ENCODE results near the gene LYVE1. TPM values are rescaled to one million over a fixed set of nuclear protein-coding genes. Genes with fewer than 3 reads are reported as not detected.

The LYVE1 gene
- total and polyA plus RNA-seq, 2 donors from 2014 or later = 10.0 to 101 TPM

DNA sequence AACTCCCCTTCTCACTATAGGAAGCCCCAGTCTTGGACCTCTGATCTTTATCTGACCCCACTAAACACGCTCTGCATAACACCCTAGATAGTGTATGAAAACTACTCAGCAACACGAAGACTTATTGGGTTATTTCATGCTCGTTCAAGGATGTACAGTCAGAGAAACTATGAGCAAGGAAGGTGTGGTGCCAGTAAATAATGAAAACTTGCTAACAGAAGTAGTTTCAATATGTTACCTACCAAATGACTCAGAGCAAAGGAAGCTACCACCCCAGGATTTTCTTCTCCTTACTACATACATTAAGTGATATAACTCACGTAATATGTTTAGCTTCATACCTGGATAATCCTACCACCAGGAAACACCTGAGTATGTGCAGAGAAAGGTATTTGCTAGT lies 25.9 kb upstream of the LYVE1 start:
- no peak for FAIRE-seq
- TF ChIP-seq CTCF (IDR thresholded peaks at IDR 0.05; ENCODE audit: borderline replicate concordance, extremely low read depth, insufficient read depth) = no peak
- Histone ChIP-seq H3K9ac (ENCODE audit: low read length in 3 of 3) (no peak overlapping the region), H3K27ac (ENCODE audit: low read depth in 2 of 2, low read length in 2 of 2) (no peak overlapping the region), H3K27me3 (ENCODE audit: control insufficient read depth, insufficient read depth, low read length) (no peaks in the 10 kb centered on the region), H3K9me3 (ENCODE audit: control insufficient read depth in 2 of 3, insufficient read depth in 1 of 3, low read length in 3 of 3) (no peaks in the 10 kb centered on the region), H3K36me3 (ENCODE audit: control insufficient read depth in 2 of 3, insufficient read depth in 3 of 3, low read length in 3 of 3) (peaks cover 0 to 4% (median 0%) of the 10 kb centered on the region in 3 donors), H3K4me3 (ENCODE audit: low read length in 3 of 3) (no peak overlapping the region), H3K4me1 (ENCODE audit: control insufficient read depth in 2 of 3, insufficient read depth in 2 of 3, low read depth in 1 of 3, low read length in 3 of 3) (no peaks in the 10 kb centered on the region)
- no peak for DNase-seq
- intact Hi-C loops (cut with DNase I) = no loop called here

- DNase-seq (no peak), FAIRE-seq (no peak)
- peaks cover 0 to 4% (median 0%) of the 10 kb centered on the region in 3 donors for H3K36me3 ChIP-seq (ENCODE audit: control insufficient read depth in 2 of 3, insufficient read depth in 3 of 3, low read length in 3 of 3)
- no peaks in the 10 kb centered on the region for H3K27me3 ChIP-seq (ENCODE audit: control insufficient read depth, insufficient read depth, low read length)
- no peak overlapping the region for H3K4me3 ChIP-seq (ENCODE audit: low read length in 3 of 3)
- no peaks in the 10 kb centered on the region for H3K9me3 ChIP-seq (ENCODE audit: control insufficient read depth in 2 of 3, insufficient read depth in 1 of 3, low read length in 3 of 3)
- intact Hi-C loops (cut with DNase I) = no loop called here
- H3K4me1 ChIP-seq (ENCODE audit: control insufficient read depth in 2 of 3, insufficient read depth in 2 of 3, low read depth in 1 of 3, low read length in 3 of 3) = no peaks in the 10 kb centered on the region
- H3K27ac ChIP-seq (ENCODE audit: low read depth in 2 of 2, low read length in 2 of 2) = no peak overlapping the region
- no peak overlapping the region for H3K9ac ChIP-seq (ENCODE audit: low read length in 3 of 3)
- no peak for TF ChIP-seq CTCF (IDR thresholded peaks at IDR 0.05; ENCODE audit: borderline replicate concordance, extremely low read depth, insufficient read depth)
Measured at GRCh38 chr11:10592331-10592730, 23.9 kb upstream of the LYVE1 start.

DNA sequence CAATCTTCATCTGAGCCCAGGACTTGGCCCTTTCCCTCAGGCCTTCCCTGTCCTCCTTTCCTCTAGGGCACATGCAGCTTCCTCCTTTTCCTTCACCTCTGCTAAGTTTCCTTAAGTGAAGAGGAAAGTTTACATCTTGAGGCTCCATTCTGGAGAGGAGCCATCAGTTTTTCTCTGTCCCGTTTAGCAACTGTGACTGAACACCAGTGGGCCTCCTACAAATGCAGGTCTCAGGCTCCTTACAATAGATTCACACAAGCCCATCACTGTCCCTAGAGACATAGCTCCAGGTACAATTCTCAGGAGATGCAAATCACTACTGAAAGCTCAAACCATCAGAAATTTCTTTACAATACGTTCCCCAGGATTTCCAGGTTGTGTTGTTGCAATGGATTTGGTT lies 23.3 kb upstream of the LYVE1 start:
- Histone ChIP-seq H3K4me3 (ENCODE audit: low read length in 3 of 3) (no peak overlapping the region), H3K36me3 (ENCODE audit: control insufficient read depth in 2 of 3, insufficient read depth in 3 of 3, low read length in 3 of 3) (peaks cover 0 to 4% (median 0%) of the 10 kb centered on the region in 3 donors), H3K4me1 (ENCODE audit: control insufficient read depth in 2 of 3, insufficient read depth in 2 of 3, low read depth in 1 of 3, low read length in 3 of 3) (no peaks in the 10 kb centered on the region), H3K27me3 (ENCODE audit: control insufficient read depth, insufficient read depth, low read length) (no peaks in the 10 kb centered on the region), H3K9ac (ENCODE audit: low read length in 3 of 3) (no peak overlapping the region), H3K9me3 (ENCODE audit: control insufficient read depth in 2 of 3, insufficient read depth in 1 of 3, low read length in 3 of 3) (no peaks in the 10 kb centered on the region), H3K27ac (ENCODE audit: low read depth in 2 of 2, low read length in 2 of 2) (no peak overlapping the region)
- TF ChIP-seq CTCF (IDR thresholded peaks at IDR 0.05; ENCODE audit: borderline replicate concordance, extremely low read depth, insufficient read depth) = no peak
- FAIRE-seq (no peak), DNase-seq (no peak)
- intact Hi-C loops (cut with DNase I) = no loop called here
